ENCODE measurements around the gene TBC1D5.

The TBC1D5 gene

DNA sequence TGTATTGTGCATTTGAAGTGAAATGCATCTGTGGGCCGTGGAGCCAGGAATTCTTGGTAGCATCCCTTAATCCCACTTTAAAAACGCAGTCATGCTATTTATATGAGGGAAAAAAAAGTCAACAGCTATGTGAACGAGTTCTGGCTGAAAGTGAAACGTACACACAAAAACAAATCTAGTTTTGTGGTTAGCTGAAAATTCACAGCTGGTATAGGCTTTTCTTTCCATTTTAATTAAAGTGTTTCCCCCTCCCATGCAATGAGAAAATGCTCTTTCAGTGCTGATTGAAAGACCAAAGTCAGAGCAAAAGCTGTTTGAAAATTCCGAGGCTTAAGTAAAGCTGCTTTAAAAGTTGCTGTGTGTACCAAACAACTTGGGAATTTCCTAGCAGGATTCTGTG is 560.3 kb downstream of the TBC1D5 start:
- Histone ChIP-seq H3K27ac (ENCODE audit: low read length) (no peak overlapping the region), H3K4me1 (ENCODE audit: control insufficient read depth in 1 of 2, insufficient read depth in 2 of 2, low read length in 2 of 2) (no peaks in the 10 kb centered on the region), H3K9me3 (ENCODE audit: control insufficient read depth in 1 of 2, low read length in 2 of 2) (no peaks in the 10 kb centered on the region), H3K27me3 (ENCODE audit: low read depth, low read length) (no peaks in the 10 kb centered on the region), H3K36me3 (ENCODE audit: control insufficient read depth in 1 of 2, insufficient read depth in 2 of 2, low read length in 2 of 2) (peaks cover 9 to 10% of the 10 kb centered on the region in 2 donors), H3K4me3 (ENCODE audit: low read depth in 1 of 2, low read length in 2 of 2) (no peak overlapping the region)

DNA sequence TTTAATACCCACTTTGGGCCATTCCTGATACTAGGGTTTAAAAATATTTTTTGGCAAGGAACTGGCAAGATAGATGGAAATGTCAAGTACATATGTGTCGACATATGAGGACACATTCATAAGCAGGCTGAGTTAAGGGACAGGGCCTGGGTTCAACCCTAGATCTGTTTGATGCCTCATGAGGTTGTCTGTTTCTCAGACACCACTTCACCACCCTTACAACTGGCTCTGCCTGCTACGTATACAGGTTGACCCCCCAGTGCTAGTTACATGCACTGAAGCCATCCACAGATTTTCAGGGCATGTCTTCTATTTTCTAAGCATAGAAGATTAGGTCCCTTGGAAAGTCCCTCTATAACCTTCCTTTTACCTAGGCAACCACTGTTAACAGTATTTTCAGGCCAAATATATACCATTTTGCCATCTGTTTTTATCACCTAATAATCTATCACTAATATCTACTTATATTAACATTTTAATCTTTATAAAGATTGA is 561.0 kb downstream of the TBC1D5 start:
- no peaks in the 10 kb centered on the region for H3K27me3 ChIP-seq (ENCODE audit: low read depth, low read length)
- H3K9me3 ChIP-seq (ENCODE audit: control insufficient read depth in 1 of 2, low read length in 2 of 2), result no peaks in the 10 kb centered on the region
- no peak overlapping the region for H3K4me3 ChIP-seq (ENCODE audit: low read depth in 1 of 2, low read length in 2 of 2)
- no peak overlapping the region for H3K27ac ChIP-seq (ENCODE audit: low read length)
- peaks cover 9 to 10% of the 10 kb centered on the region in 2 donors for H3K36me3 ChIP-seq (ENCODE audit: control insufficient read depth in 1 of 2, insufficient read depth in 2 of 2, low read length in 2 of 2)
- no peaks in the 10 kb centered on the region for H3K4me1 ChIP-seq (ENCODE audit: control insufficient read depth in 1 of 2, insufficient read depth in 2 of 2, low read length in 2 of 2)

DNA sequence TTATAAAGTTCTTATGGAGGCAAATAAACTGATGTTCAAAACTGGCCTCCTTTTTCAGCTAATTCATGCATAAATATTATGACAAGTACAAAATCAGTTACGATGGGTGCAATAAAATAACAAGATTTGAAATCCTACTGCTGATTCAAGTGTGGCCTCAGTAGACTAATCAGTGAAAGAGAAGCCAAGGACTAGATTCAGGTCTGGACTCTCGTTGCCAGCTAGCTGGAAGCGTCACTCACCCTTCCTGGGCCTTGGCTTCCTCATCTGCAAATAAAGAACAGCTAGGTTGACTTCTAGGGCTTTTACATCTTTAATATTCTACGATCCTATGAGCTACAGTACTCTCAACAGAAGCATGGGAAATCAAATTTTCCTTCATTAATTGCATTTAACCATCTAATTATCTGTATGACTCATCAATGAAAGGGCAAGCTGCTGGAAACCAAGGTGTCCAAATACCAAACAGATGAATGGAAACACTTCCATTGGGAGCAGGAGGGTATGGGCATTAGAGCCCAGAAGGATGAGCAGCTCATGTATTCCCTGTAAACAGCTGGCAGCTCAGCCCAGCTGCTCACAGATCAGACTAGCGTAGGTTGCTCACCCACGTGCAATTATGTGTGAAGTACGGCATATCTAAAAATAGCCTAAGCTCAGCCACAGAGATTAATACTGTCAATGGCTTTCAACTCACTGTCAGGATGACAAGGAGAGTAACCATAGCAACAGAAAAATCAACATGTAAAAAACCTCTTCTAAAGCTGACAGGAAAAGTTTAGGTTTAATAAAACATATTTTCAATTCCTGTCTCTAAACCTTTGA is 562.8 kb downstream of the TBC1D5 start:
- Histone ChIP-seq H3K4me3 (ENCODE audit: low read depth in 1 of 2, low read length in 2 of 2) (no peak overlapping the region), H3K27ac (ENCODE audit: low read length) (no peak overlapping the region), H3K4me1 (ENCODE audit: control insufficient read depth in 1 of 2, insufficient read depth in 2 of 2, low read length in 2 of 2) (peaks cover 0 to 4% of the 10 kb centered on the region in 2 donors)

DNA sequence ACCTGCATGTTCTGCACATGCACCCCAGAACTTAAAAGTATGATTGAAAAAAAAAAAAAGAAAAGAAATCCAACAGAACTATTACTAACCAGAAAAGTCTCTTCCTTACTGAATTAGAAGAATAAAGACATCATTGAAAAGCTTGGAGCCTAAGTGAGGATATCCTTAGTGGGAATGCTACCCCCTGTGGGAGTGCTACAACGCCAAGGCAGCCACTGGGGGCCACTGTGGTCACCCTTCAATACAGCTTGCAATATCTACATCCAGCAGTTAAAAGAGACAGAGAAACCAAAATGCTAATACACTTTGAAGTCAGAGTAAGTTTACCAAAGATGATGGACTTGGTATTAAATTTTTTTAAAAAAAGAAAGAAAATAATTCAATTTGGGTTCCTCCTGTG is 565.7 kb downstream of the TBC1D5 start:
- Histone ChIP-seq H3K9me3 (ENCODE audit: control insufficient read depth in 1 of 2, low read length in 2 of 2) (no peaks in the 10 kb centered on the region), H3K27me3 (ENCODE audit: low read depth, low read length) (no peaks in the 10 kb centered on the region), H3K4me1 (ENCODE audit: control insufficient read depth in 1 of 2, insufficient read depth in 2 of 2, low read length in 2 of 2) (peaks cover 0 to 4% of the 10 kb centered on the region in 2 donors), H3K27ac (ENCODE audit: low read length) (no peak overlapping the region), H3K36me3 (ENCODE audit: control insufficient read depth in 1 of 2, insufficient read depth in 2 of 2, low read length in 2 of 2) (no peaks in the 10 kb centered on the region), H3K4me3 (ENCODE audit: low read depth in 1 of 2, low read length in 2 of 2) (no peak overlapping the region)

More for the DNA sequence above, 562.8 kb downstream of the TBC1D5 start:
- no peaks in the 10 kb centered on the region for H3K27me3 ChIP-seq (ENCODE audit: low read depth, low read length)
- H3K36me3 ChIP-seq (ENCODE audit: control insufficient read depth in 1 of 2, insufficient read depth in 2 of 2, low read length in 2 of 2), result peaks cover 9 to 10% of the 10 kb centered on the region in 2 donors
- H3K9me3 ChIP-seq (ENCODE audit: control insufficient read depth in 1 of 2, low read length in 2 of 2), result no peaks in the 10 kb centered on the region

DNA sequence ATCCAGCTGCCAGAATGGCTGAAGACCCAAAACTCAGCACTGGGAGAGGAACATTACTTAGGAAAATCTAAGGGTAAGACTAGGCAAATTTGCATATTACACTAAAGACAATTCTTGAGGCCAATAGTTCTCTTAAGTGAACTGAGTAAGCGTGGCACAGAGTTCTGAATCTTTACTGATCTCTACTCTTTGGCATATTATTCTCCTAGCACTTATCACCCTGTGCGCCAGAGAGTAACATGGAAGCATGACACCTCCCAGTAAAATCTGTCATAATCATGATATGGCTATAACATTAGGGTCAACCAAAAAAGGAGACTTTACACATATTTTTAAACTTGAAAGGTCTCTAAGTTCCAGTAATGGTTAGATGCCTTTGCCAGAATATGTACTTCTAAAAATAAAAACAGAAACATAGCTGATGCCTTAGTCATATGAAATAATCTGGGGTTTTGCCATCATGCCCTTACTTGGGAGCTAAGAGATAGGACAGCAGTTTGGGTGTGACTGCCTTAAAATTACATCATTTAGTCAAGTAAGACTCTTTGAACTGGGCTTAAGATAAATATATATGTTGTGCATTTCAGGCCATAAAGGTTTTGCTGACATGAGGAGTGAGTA is 567.1 kb downstream of the TBC1D5 start:
- Histone ChIP-seq H3K27me3 (ENCODE audit: low read depth, low read length) (no peaks in the 10 kb centered on the region), H3K4me3 (ENCODE audit: low read depth in 1 of 2, low read length in 2 of 2) (no peak overlapping the region), H3K4me1 (ENCODE audit: control insufficient read depth in 1 of 2, insufficient read depth in 2 of 2, low read length in 2 of 2) (peaks cover 0 to 4% of the 10 kb centered on the region in 2 donors), H3K9me3 (ENCODE audit: control insufficient read depth in 1 of 2, low read length in 2 of 2) (no peaks in the 10 kb centered on the region), H3K27ac (ENCODE audit: low read length) (no peak overlapping the region), H3K36me3 (ENCODE audit: control insufficient read depth in 1 of 2, insufficient read depth in 2 of 2, low read length in 2 of 2) (no peaks in the 10 kb centered on the region)

DNA sequence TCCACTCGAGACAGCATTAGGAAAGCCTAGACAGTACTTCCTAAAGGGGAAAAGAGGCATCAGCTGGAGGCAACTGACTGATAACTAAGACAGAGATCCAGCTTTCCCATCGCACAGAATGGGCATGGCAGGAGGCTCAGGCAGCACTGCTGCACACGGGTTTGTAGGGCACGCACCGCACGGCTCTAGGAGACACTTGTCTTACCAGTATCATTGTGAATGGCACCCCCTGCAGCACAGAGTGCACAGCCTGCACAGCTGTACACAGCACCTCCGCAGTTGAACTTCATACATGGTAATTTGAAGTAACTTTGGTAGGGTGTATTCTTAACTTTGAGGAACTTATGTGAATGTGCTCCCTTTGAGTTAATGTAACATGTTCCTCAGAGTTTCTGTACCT is 576.1 kb downstream of the TBC1D5 start:
- no peaks in the 10 kb centered on the region for H3K27me3 ChIP-seq (ENCODE audit: low read depth, low read length)
- H3K9me3 ChIP-seq (ENCODE audit: control insufficient read depth in 1 of 2, low read length in 2 of 2), result no peaks in the 10 kb centered on the region
- peaks cover 25 to 44% of the 10 kb centered on the region in 2 donors for H3K36me3 ChIP-seq (ENCODE audit: control insufficient read depth in 1 of 2, insufficient read depth in 2 of 2, low read length in 2 of 2)
- no peaks in the 10 kb centered on the region for H3K4me1 ChIP-seq (ENCODE audit: control insufficient read depth in 1 of 2, insufficient read depth in 2 of 2, low read length in 2 of 2)
- no peak overlapping the region for H3K4me3 ChIP-seq (ENCODE audit: low read depth in 1 of 2, low read length in 2 of 2)
- H3K27ac ChIP-seq (ENCODE audit: low read length), result no peak overlapping the region

DNA sequence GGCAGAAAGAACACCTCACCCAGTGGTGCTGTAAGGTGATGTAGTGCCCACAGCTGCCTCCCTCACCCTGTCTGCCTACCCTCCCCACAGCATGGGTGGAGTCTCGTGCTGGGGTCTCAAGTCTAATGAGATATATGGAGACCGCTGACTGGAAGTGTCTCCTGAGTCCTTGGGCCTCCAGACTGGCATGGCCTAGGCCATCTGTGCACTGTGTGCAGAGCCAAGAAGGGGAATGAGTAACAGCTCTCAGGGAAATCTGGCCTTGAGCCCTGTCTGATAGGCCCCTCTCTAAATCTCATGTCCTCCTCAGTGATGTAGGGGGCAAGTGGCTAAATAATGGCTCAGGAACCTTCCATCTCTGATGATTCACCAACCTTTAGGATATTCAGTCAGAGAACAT is 580.3 kb downstream of the TBC1D5 start:
- H3K27ac ChIP-seq (ENCODE audit: low read length), result no peak overlapping the region
- H3K9me3 ChIP-seq (ENCODE audit: control insufficient read depth in 1 of 2, low read length in 2 of 2), result no peaks in the 10 kb centered on the region
- no peaks in the 10 kb centered on the region for H3K4me1 ChIP-seq (ENCODE audit: control insufficient read depth in 1 of 2, insufficient read depth in 2 of 2, low read length in 2 of 2)
- peaks cover 27 to 74% of the 10 kb centered on the region in 2 donors for H3K36me3 ChIP-seq (ENCODE audit: control insufficient read depth in 1 of 2, insufficient read depth in 2 of 2, low read length in 2 of 2)
- no peaks in the 10 kb centered on the region for H3K27me3 ChIP-seq (ENCODE audit: low read depth, low read length)
- no peak overlapping the region for H3K4me3 ChIP-seq (ENCODE audit: low read depth in 1 of 2, low read length in 2 of 2)

DNA sequence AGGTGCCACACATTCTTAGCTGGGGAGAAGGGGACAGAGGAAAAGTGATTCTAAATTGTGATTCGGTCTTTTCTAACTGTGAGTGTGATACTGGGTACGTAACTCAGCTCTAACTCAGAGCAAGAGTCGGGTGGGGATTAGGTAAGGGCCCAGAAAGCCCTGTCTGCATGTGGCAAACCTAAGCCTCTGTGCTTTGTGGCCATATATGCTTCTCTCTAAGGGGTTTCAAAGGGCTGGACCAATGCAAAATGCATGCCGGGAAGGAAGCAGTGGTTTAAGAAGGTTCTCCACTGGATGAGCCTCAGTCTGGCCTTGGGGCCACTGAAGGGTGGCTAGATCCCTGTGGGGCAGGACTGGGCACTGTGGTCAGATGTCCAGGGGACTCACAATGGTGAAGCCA is 581.8 kb downstream of the TBC1D5 start:
- Histone ChIP-seq H3K4me3 (ENCODE audit: low read depth in 1 of 2, low read length in 2 of 2) (no peak overlapping the region), H3K27ac (ENCODE audit: low read length) (no peak overlapping the region), H3K27me3 (ENCODE audit: low read depth, low read length) (no peaks in the 10 kb centered on the region), H3K4me1 (ENCODE audit: control insufficient read depth in 1 of 2, insufficient read depth in 2 of 2, low read length in 2 of 2) (no peaks in the 10 kb centered on the region), H3K9me3 (ENCODE audit: control insufficient read depth in 1 of 2, low read length in 2 of 2) (no peaks in the 10 kb centered on the region), H3K36me3 (ENCODE audit: control insufficient read depth in 1 of 2, insufficient read depth in 2 of 2, low read length in 2 of 2) (peaks cover 22 to 81% of the 10 kb centered on the region in 2 donors)

DNA sequence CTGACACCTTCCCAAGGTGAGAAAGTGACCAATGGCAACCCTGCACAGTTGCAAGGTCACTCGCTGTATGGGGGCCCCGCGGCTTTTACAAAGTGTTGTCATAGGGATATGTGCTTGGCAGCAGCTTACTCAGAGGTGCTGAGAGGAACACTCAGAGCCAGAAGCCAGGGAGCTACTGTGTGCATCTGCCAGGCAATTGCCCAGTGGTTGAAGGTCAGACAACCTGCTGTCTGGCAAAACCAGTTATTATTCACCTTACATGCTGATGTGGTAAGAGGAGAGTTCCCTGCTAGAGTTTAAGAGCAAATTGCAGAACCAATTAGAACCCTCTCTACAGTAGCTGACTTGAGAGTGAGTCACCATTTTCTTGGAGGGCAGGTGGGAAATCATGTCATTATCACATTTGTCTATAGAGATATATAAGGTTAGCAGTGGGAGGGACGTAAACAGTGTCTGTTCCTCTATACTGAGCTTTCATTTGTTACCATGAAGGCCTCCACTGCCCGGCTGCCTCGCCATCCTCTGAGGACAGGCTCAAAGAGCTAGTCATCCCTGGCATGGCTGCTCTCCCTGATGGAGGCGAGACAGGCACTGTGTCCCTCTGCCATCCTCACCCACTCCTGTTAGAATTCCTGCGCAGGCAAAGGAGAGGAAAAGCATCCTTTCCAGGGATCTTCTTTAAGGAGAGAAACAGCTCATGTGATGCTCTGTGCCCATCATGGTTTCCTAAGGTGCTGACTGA is 583.3 kb downstream of the TBC1D5 start:
- H3K27me3 ChIP-seq (ENCODE audit: low read depth, low read length), result no peaks in the 10 kb centered on the region
- no peak overlapping the region for H3K4me3 ChIP-seq (ENCODE audit: low read depth in 1 of 2, low read length in 2 of 2)
- no peak overlapping the region for H3K27ac ChIP-seq (ENCODE audit: low read length)
- H3K36me3 ChIP-seq (ENCODE audit: control insufficient read depth in 1 of 2, insufficient read depth in 2 of 2, low read length in 2 of 2), result peaks cover 14 to 87% of the 10 kb centered on the region in 2 donors
- H3K9me3 ChIP-seq (ENCODE audit: control insufficient read depth in 1 of 2, low read length in 2 of 2), result peaks cover 1 to 11% of the 10 kb centered on the region in 2 donors
- H3K4me1 ChIP-seq (ENCODE audit: control insufficient read depth in 1 of 2, insufficient read depth in 2 of 2, low read length in 2 of 2), result no peaks in the 10 kb centered on the region

DNA sequence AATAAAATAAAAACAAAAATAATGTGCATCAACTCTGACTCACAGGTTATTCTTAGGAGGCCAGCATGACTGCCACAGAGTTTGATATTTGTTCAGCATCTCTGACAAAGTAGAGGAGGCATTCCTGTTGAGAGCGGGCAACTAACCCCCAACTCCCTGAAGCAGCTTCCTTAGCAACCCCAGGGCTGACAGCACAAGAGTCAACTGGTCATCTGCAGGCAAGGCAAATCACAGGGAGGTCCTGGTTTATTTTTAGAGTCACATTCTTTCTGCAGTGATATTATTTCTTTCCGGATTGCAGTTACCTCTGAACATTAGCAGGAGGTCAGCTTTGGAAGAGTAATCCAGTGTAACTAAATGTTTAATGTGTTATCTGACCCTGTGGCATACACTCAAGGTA is 584.7 kb downstream of the TBC1D5 start:
- peaks cover 15 to 24% of the 10 kb centered on the region in 2 donors for H3K9me3 ChIP-seq (ENCODE audit: control insufficient read depth in 1 of 2, low read length in 2 of 2)
- H3K4me1 ChIP-seq (ENCODE audit: control insufficient read depth in 1 of 2, insufficient read depth in 2 of 2, low read length in 2 of 2), result no peaks in the 10 kb centered on the region
- H3K27ac ChIP-seq (ENCODE audit: low read length), result no peak overlapping the region
- peaks cover 19 to 89% of the 10 kb centered on the region in 2 donors for H3K36me3 ChIP-seq (ENCODE audit: control insufficient read depth in 1 of 2, insufficient read depth in 2 of 2, low read length in 2 of 2)
- H3K4me3 ChIP-seq (ENCODE audit: low read depth in 1 of 2, low read length in 2 of 2), result no peak overlapping the region
- H3K27me3 ChIP-seq (ENCODE audit: low read depth, low read length), result no peaks in the 10 kb centered on the region

DNA sequence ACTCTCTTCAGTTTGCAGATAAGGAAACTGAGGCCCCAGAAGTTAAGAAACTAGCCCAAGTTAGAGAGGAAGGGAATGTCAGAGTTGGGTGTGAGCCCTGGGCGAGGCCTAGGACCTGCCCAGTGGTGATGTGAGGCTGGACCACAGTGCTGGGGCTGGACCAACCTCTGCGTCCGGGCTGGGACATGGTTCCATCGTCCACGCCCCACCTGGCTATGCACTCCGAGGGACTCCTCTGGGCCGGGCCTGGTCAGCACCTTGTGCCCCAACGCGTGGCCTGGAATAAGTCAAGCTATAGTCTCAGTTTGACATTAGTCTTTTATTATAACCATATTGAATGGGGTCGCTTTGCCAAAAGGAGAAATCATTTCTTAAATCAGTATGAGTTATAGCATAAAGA is 585.6 kb downstream of the TBC1D5 start:
- Histone ChIP-seq H3K27ac (ENCODE audit: low read length) (no peak overlapping the region), H3K27me3 (ENCODE audit: low read depth, low read length) (no peaks in the 10 kb centered on the region), H3K4me3 (ENCODE audit: low read depth in 1 of 2, low read length in 2 of 2) (no peak overlapping the region), H3K36me3 (ENCODE audit: control insufficient read depth in 1 of 2, insufficient read depth in 2 of 2, low read length in 2 of 2) (peaks cover 13 to 94% of the 10 kb centered on the region in 2 donors), H3K4me1 (ENCODE audit: control insufficient read depth in 1 of 2, insufficient read depth in 2 of 2, low read length in 2 of 2) (no peaks in the 10 kb centered on the region), H3K9me3 (ENCODE audit: control insufficient read depth in 1 of 2, low read length in 2 of 2) (peaks cover 16 to 29% of the 10 kb centered on the region in 2 donors)
